GM19455 (cell line): Measurements from ENCODE around the gene SYP.
"Not testable (repeated sequence)": the region's sequence is repeated elsewhere in the genome, so short reads cannot be mapped to it uniquely, and the experiment has no call there.

Experiments
- ATAC-seq: cut with Tn5 transposase; IDR thresholded peaks from one replicate; pipeline ENCODE4 v1.9.1; 2021; ENCODE audit not compliant: unreplicated experiment

The SYP gene

GRCh38 chrX:49171752-49172279 is 28.2 kb downstream of the SYP start, which contains the start of gene PLP2:
Gene PLP2 (plus strand): TSS chrX:49171898. CDS start chrX:49172001, 103 bp downstream.
- ATAC-seq = peak; percentile 27

GRCh38 chrX:49167740-49168108 is 32.3 kb downstream of the SYP start:
- ATAC-seq = no peak

- no peak for ATAC-seq
Measured at GRCh38 chrX:49166914-49167739, 32.9 kb downstream of the SYP start.

GRCh38 chrX:49165901-49166881 is 33.8 kb downstream of the SYP start:
- ATAC-seq = no peak

GRCh38 chrX:49164589-49165360 is 35.2 kb downstream of the SYP start:
- no peak for ATAC-seq

- ATAC-seq = no peak
Measured at GRCh38 chrX:49163555-49164419, 36.2 kb downstream of the SYP start.

- ATAC-seq = no peak
Measured at GRCh38 chrX:49162620-49163019, 37.4 kb downstream of the SYP start, which contains the start of gene MAGIX. Gene MAGIX (plus strand): TSS chrX:49162758. CDS start chrX:49162890, 132 bp downstream.

GRCh38 chrX:49161632-49162031 is 38.4 kb downstream of the SYP start:
- no peak for ATAC-seq

GRCh38 chrX:49160908-49161307 is 39.1 kb downstream of the SYP start:
- no peak for ATAC-seq

GRCh38 chrX:49157194-49157593 is 42.8 kb downstream of the SYP start:
- ATAC-seq = no peak

GRCh38 chrX:49155900-49156837 is 43.8 kb downstream of the SYP start:
- ATAC-seq = peak; percentile 91

- peak; percentile 13 for ATAC-seq
Measured at GRCh38 chrX:49155243-49155899, 44.6 kb downstream of the SYP start.

GRCh38 chrX:49153467-49153866 is 46.5 kb downstream of the SYP start:
- no peak for ATAC-seq

GRCh38 chrX:49149291-49149690 is 50.7 kb downstream of the SYP start:
- not testable (repeated sequence) for ATAC-seq

GRCh38 chrX:49148390-49149100 is 51.4 kb downstream of the SYP start:
- not testable (repeated sequence) for ATAC-seq

- ATAC-seq = no peak
Measured at GRCh38 chrX:49147936-49148335, 52.1 kb downstream of the SYP start.

- no peak for ATAC-seq
Measured at GRCh38 chrX:49147282-49147681, 52.7 kb downstream of the SYP start.
